OCI-LY1 (cell line): ENCODE measurements around the gene EYS.

ENCODE experiments used
- H2AFZ ChIP-seq: fragments of 200-600 bp; sonication (generic), shearing (Covaris generic); 2 replicates; pipeline ENCODE4 v1.6.0; 2014; ENCODE audit warnings: antibody characterized with exemption, mild to moderate bottlenecking, low read length
- H3F3A ChIP-seq: fragments of 200-600 bp; sonication (generic), shearing (Covaris generic); 2 replicates; pipeline ENCODE4 v1.6.0; 2014; ENCODE audit warnings: mild to moderate bottlenecking, antibody characterized with exemption, low read length, moderate library complexity; ENCODE audit not compliant: insufficient read depth
- H3K27ac ChIP-seq: fragments of 200-600 bp; sonication (generic); 2 replicates; pipeline ENCODE4 v1.5.1; 2014; ENCODE audit warnings: low read length, mixed run types, mild to moderate bottlenecking, low read depth; ENCODE audit not compliant: poor library complexity, severe bottlenecking
- H3K27me3 ChIP-seq: fragments of 200-600 bp; sonication (generic); 2 replicates; pipeline ENCODE4 v1.6.0; 2014; ENCODE audit warnings: antibody characterized with exemption, mild to moderate bottlenecking, low read length, moderate library complexity; ENCODE audit not compliant: insufficient read depth
- H3K36me3 ChIP-seq: fragments of 200-600 bp; sonication (generic); 2 replicates; pipeline ENCODE4 v1.6.1; 2014; ENCODE audit warnings: mild to moderate bottlenecking, antibody characterized with exemption, low read length, moderate library complexity, mixed read lengths; ENCODE audit not compliant: insufficient read depth
- H3K4me1 ChIP-seq: fragments of 200-600 bp; sonication (generic); 2 replicates; pipeline ENCODE4 v1.5.1; 2014; ENCODE audit warnings: mild to moderate bottlenecking, low read length, moderate library complexity; ENCODE audit not compliant: insufficient read depth, severe bottlenecking
- H3K4me2 ChIP-seq: fragments of 200-600 bp; sonication (generic), shearing (Covaris generic); 2 replicates; pipeline ENCODE4 v1.6.1; 2014; ENCODE audit warnings: low read length
- H3K4me3 ChIP-seq: fragments of 200-600 bp; sonication (generic); 2 replicates; pipeline ENCODE4 v1.5.1; 2014; ENCODE audit warnings: low read length, low read depth, mild to moderate bottlenecking, mixed read lengths; ENCODE audit not compliant: poor library complexity, severe bottlenecking
- H3K79me2 ChIP-seq: fragments of 200-600 bp; shearing (Covaris generic); 2 replicates; pipeline ENCODE4 v1.6.1; 2016; ENCODE audit warnings: mixed run types, low read length, mixed read lengths; ENCODE audit not compliant: insufficient read depth
- H3K9ac ChIP-seq: fragments of 200-600 bp; sonication (generic), shearing (Covaris generic); 2 replicates; pipeline ENCODE4 v1.6.1; 2014; ENCODE audit warnings: mild to moderate bottlenecking, low read length, mixed read lengths
- H3K9me2 ChIP-seq: fragments of 200-600 bp; sonication (generic), shearing (Covaris generic); 2 replicates; pipeline ENCODE4 v1.6.1; 2014; ENCODE audit warnings: low read depth, mild to moderate bottlenecking, low read length, mixed read lengths
- H3K9me3 ChIP-seq: fragments of 200-600 bp; shearing (Covaris generic); 2 replicates; pipeline ENCODE4 v1.6.1; 2014; ENCODE audit warnings: low read length, mixed read lengths
- H4K20me1 ChIP-seq: fragments of 200-600 bp; sonication (generic), shearing (Covaris generic); 2 replicates; pipeline ENCODE4 v1.6.0; 2016; ENCODE audit warnings: mild to moderate bottlenecking, low read length; ENCODE audit not compliant: insufficient read depth
- CTCF ChIP-seq: fragments of 200-600 bp; sonication (generic), shearing (Covaris generic); IDR thresholded peaks from 2 replicates; pipeline ENCODE4 v1.5.1; 2017; ENCODE audit warnings: mild to moderate bottlenecking, antibody characterized with exemption, low read length, moderate library complexity, mixed read lengths
- EZH2 ChIP-seq: fragments of 200-600 bp; sonication (generic), shearing (Covaris generic); IDR thresholded peaks from 2 replicates; pipeline ENCODE4 v1.8.0; 2017; ENCODE audit warnings: borderline replicate concordance, mixed run types, mild to moderate bottlenecking, antibody characterized with exemption, low read length, moderate library complexity, mixed read lengths

Gene EYS

GRCh38 chr6:64694356-64694755 is 1012.7 kb downstream of the EYS start:
- no peaks in the 10 kb centered on the region for H4K20me1 ChIP-seq
- no peaks in the 10 kb centered on the region for H3K27me3 ChIP-seq
- no peaks in the 10 kb centered on the region for H3K4me1 ChIP-seq
- no peak overlapping the region for H3K4me2 ChIP-seq
- H3K9ac ChIP-seq, result no peak overlapping the region
- no peaks in the 10 kb centered on the region for H3K36me3 ChIP-seq
- H3K9me3 ChIP-seq, result no peaks in the 10 kb centered on the region
- H3K9me2 ChIP-seq, result no peaks in the 10 kb centered on the region
- H2AFZ ChIP-seq, result no peak overlapping the region
- H3K27ac ChIP-seq, result no peak overlapping the region
- TF ChIP-seq CTCF, result no peak
- no peak for TF ChIP-seq EZH2
- H3F3A ChIP-seq, result no peaks in the 10 kb centered on the region
- H3K4me3 ChIP-seq, result no peak overlapping the region
- no peaks in the 10 kb centered on the region for H3K79me2 ChIP-seq

- Histone ChIP-seq H3K36me3 (no peaks in the 10 kb centered on the region), H3K27me3 (no peaks in the 10 kb centered on the region), H4K20me1 (no peaks in the 10 kb centered on the region), H3K9me3 (no peaks in the 10 kb centered on the region), H3K4me1 (no peaks in the 10 kb centered on the region), H3F3A (no peaks in the 10 kb centered on the region), H3K4me2 (no peak overlapping the region), H3K27ac (no peak overlapping the region), H3K79me2 (no peaks in the 10 kb centered on the region), H3K9ac (no peak overlapping the region), H2AFZ (no peak overlapping the region), H3K9me2 (no peaks in the 10 kb centered on the region), H3K4me3 (no peak overlapping the region)
- TF ChIP-seq CTCF (no peak), EZH2 (no peak)
Observed at GRCh38 chr6:64691064-64691463, 1016.0 kb downstream of the EYS start.

- H3K27ac ChIP-seq, result no peak overlapping the region
- no peaks in the 10 kb centered on the region for H3K27me3 ChIP-seq
- no peak overlapping the region for H3K4me3 ChIP-seq
- H3F3A ChIP-seq, result no peaks in the 10 kb centered on the region
- no peaks in the 10 kb centered on the region for H3K9me2 ChIP-seq
- no peaks in the 10 kb centered on the region for H4K20me1 ChIP-seq
- H3K36me3 ChIP-seq, result no peaks in the 10 kb centered on the region
- H3K9ac ChIP-seq, result no peak overlapping the region
- H3K4me2 ChIP-seq, result no peak overlapping the region
- H3K9me3 ChIP-seq, result no peaks in the 10 kb centered on the region
- TF ChIP-seq EZH2, result no peak
- no peak for TF ChIP-seq CTCF
- no peak overlapping the region for H2AFZ ChIP-seq
- no peaks in the 10 kb centered on the region for H3K4me1 ChIP-seq
- no peaks in the 10 kb centered on the region for H3K79me2 ChIP-seq
Observed at GRCh38 chr6:64685401-64685800, 1021.6 kb downstream of the EYS start.
